Activated naive CD8-positive, alpha-beta T cell treated with anti-CD3 and anti-CD28 coated beads, Interleukin-2, amount 10 ng/mL, durations not matched to agents 7 days and 5 days (primary cell): Measurements from ENCODE around the gene KCNJ13. TPM values are rescaled to one million over a fixed set of nuclear protein-coding genes. Genes with fewer than 3 reads are reported as not detected.
A peak's percentile ranks its signal among the peaks of the same experiment; 100 is the strongest.

Source experiments
- ATAC-seq: fragments of 150-1000 bp; cut with Tn5 transposase; one replicate; pipeline ENCODE4 v1.10.0; 2021; ENCODE audit warnings: low read depth, moderate library complexity
- POLR2A ChIA-PET: fragments of 350-600 bp; sonication (Branson Sonifier 250); formaldehyde crosslinking; loops from one replicate; lab custom pipeline; 2021; ENCODE audit warnings: antibody characterized with exemption; lab: Charles Lee
- DNase-seq: peaks from one replicate; pipeline ENCODE4 v3.0.0; 2021
- H3K27ac Mint-ChIP-seq: one replicate; pipeline ENCODE4 v1.8.0; 2022; ENCODE audit warnings: mild to moderate bottlenecking, mixed read lengths
- H3K27me3 Mint-ChIP-seq: one replicate; pipeline ENCODE4 v1.8.0; 2022; ENCODE audit warnings: mild to moderate bottlenecking, moderate library complexity, mixed read lengths
- H3K36me3 Mint-ChIP-seq: one replicate; pipeline ENCODE4 v1.8.0; 2021; ENCODE audit warnings: mild to moderate bottlenecking, mixed read lengths
- H3K4me1 Mint-ChIP-seq: one replicate; pipeline ENCODE4 v1.8.0; 2021; ENCODE audit warnings: mixed read lengths
- H3K4me3 Mint-ChIP-seq: one replicate; pipeline ENCODE4 v1.8.0; 2022; ENCODE audit warnings: mild to moderate bottlenecking, moderate library complexity, mixed read lengths
- H3K9me3 Mint-ChIP-seq: one replicate; pipeline ENCODE4 v1.8.0; 2021; ENCODE audit warnings: mixed read lengths
- total RNA-seq, 2 experiments: library from RNA; stranded (reverse); gene quantifications; one replicate each; pipeline ENCODE4 v1.2.3, GENCODE V29; 2021

KCNJ13 gene
- not detected for total RNA-seq

- ATAC-seq (no peak), DNase-seq (no peak)
- Mint-ChIP-seq H3K27ac (no peak within 1 kb of the TSS), H3K4me1 (peaks cover 13% of the 10 kb centered on the region), H3K9me3 (no peaks in the 10 kb centered on the region), H3K4me3 (no peak within 1 kb of the TSS), H3K36me3 (peaks cover 13% of the 10 kb centered on the region), H3K27me3 (no peaks in the 10 kb centered on the region)
- POLR2A ChIA-PET = no interaction called here
Observed at GRCh38 chr2:232776435-232776834, at the start of gene KCNJ13. Gene KCNJ13, minus strand, starts transcription at chr2:232776565. Its CDS starts 5,203 bp downstream, at chr2:232771362.

DNA sequence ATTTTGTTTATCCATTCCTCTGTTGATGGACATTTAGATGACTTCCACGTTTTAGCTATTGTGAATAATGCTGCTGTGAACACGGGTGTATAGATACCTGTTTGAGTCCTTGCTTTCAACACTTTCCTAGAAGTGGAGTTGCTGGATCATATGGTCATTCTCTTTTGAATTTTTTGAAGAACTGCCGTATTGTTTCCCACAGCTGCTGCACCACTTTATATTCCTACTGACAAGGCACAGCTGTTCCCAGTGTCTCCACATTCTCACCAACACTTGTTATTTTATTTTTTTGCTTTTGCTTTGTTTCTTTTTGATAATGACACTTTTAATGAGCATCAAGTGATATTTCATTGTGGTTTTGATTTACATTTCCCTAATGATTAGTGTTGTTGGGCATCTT is 41.4 kb upstream of the KCNJ13 start:
- Mint-ChIP-seq H3K9me3 (no peaks in the 10 kb centered on the region), H3K27me3 (no peaks in the 10 kb centered on the region), H3K27ac (no peak overlapping the region), H3K4me1 (peaks cover 2% of the 10 kb centered on the region), H3K36me3 (peaks cover 34% of the 10 kb centered on the region), H3K4me3 (no peak overlapping the region)
- DNase-seq (no peak), ATAC-seq (no peak)
- POLR2A ChIA-PET = no interaction called here

- H3K4me3 Mint-ChIP-seq = no peak overlapping the region
- H3K4me1 Mint-ChIP-seq = peaks cover 2% of the 10 kb centered on the region
- H3K9me3 Mint-ChIP-seq = no peaks in the 10 kb centered on the region
- no peaks in the 10 kb centered on the region for H3K27me3 Mint-ChIP-seq
- POLR2A ChIA-PET = no interaction called here
- peaks cover 34% of the 10 kb centered on the region for H3K36me3 Mint-ChIP-seq
- ATAC-seq = no peak
- H3K27ac Mint-ChIP-seq = no peak overlapping the region
- no peak for DNase-seq
Observed at GRCh38 chr2:232816657-232817056, 40.3 kb upstream of the KCNJ13 start.

DNA sequence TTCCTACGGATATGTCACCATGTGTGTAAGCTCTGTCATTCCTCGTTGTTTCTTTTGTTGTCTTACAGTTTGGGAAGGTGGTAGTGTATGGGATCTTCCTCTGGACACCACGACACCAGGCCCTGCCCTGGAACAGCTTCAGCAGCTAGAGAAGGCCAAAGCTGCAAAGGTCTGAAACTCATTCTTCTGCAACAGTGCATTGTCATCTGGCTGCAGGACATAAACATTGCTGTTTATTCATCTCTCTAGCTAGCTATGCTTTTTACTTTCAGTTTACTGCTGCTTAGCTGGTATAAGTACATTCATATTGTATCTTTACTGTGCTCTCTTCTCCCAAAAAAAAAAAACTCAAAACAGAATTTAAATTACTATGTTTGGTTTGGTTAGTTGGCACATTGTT is 39.2 kb upstream of the KCNJ13 start:
- peaks cover 31% of the 10 kb centered on the region for H3K36me3 Mint-ChIP-seq
- POLR2A ChIA-PET = no interaction called here
- H3K4me3 Mint-ChIP-seq = no peak overlapping the region

DNA sequence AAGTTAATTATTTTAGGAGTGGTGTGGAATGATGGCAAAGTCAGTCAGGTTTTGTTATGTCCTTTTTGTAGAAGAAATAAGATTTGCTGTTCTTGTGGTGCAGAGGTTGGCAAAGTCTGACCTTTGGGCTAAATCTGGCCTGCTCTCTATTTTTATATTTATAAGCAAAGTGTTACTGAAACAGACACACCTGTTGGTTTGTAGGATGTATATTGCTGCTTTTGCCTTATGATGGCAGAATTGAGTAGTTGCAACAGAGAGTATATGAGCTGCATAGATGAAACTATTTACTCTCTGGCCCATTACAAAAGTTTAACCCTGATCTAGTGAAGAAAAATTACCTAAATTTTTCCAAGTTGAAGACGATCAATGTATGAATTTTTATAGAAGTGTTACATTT is 34.1 kb upstream of the KCNJ13 start:
- no peaks in the 10 kb centered on the region for H3K27me3 Mint-ChIP-seq
- POLR2A ChIA-PET = no interaction called here
- ATAC-seq (no peak), DNase-seq (no peak)
- H3K27ac Mint-ChIP-seq = no peak overlapping the region
- H3K36me3 Mint-ChIP-seq = peaks cover 19% of the 10 kb centered on the region
- no peaks in the 10 kb centered on the region for H3K9me3 Mint-ChIP-seq
- H3K4me1 Mint-ChIP-seq = peaks cover under 1% of the 10 kb centered on the region
- H3K4me3 Mint-ChIP-seq = no peak overlapping the region

More for the DNA sequence above, 39.2 kb upstream of the KCNJ13 start:
- Mint-ChIP-seq H3K9me3 (no peaks in the 10 kb centered on the region), H3K4me1 (peaks cover 2% of the 10 kb centered on the region), H3K27ac (peak overlapping the region; percentile 44), H3K27me3 (no peaks in the 10 kb centered on the region)
- no peak for DNase-seq
- no peak for ATAC-seq

DNA sequence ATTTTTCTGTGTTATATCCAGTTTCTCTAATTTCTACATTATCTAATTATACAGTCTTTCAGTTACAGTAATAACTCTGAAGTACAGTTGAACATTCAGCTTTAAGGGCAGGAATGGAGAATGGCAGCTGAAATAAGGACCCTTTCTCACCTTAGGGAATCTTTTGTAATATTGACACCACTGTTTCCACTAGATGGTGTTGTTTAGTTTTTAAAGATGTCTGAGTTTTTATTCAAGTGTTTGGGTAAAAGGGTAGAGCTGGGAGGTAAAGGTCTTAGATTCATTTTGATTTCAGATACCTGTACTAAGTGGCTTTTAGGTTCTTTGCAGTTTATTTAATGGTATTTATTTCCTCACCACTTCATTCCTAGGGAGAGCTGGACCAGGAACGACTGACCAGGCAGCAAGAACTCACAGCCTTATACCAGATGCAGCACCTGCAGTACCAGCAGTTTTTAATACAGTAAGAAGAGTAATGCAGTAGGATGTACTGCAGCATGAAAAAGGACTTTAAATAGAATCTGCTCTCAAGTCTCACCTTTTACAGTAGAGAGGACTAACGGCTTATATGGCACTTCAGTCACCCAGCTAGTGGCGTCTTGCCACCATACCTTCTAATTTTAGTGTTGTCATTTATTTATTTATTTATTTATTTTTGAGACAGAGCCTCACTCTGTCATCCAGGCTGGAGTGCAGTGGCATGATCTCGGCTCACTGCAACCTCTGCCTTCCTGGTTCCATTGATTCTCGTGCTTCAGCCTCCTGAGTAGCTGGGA is 33.2 kb upstream of the KCNJ13 start:
- Mint-ChIP-seq H3K4me3 (no peak overlapping the region), H3K27me3 (no peaks in the 10 kb centered on the region), H3K4me1 (peaks cover 2% of the 10 kb centered on the region), H3K27ac (peak overlapping the region; percentile 15), H3K9me3 (no peaks in the 10 kb centered on the region), H3K36me3 (peaks cover 22% of the 10 kb centered on the region)
- ATAC-seq (no peak), DNase-seq (no peak)
- POLR2A ChIA-PET = no interaction called here

GRCh38 chr2:232802091-232802490 is 25.7 kb upstream of the KCNJ13 start:
- POLR2A ChIA-PET = no interaction called here
- DNase-seq (no peak), ATAC-seq (no peak)
- peaks cover 3% of the 10 kb centered on the region for H3K9me3 Mint-ChIP-seq
- no peaks in the 10 kb centered on the region for H3K27me3 Mint-ChIP-seq
- no peak overlapping the region for H3K4me3 Mint-ChIP-seq
- H3K4me1 Mint-ChIP-seq = peaks cover 2% of the 10 kb centered on the region
- peaks cover 59% of the 10 kb centered on the region for H3K36me3 Mint-ChIP-seq
- H3K27ac Mint-ChIP-seq = no peak overlapping the region

DNA sequence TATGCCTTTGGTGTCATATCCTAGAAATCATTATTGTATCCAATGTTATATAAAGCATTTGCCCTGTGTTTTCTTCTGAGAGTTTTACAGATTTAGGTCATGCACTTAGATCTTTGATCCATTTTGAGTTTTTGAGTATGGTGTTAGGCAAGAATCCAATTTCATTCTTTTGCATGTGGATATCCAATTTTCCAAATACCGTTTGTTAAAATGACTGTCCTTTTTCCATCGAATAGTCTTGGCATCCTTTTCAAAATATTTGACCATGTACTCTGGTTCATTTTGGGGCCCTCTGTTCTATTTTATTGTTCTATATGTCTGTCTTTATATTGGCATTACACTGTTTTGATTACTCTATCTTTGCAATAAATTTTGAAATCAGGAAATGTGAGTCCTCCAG is 23.8 kb upstream of the KCNJ13 start:
- Mint-ChIP-seq H3K27ac (no peak overlapping the region), H3K9me3 (peaks cover 3% of the 10 kb centered on the region), H3K4me1 (peaks cover 1% of the 10 kb centered on the region), H3K36me3 (peaks cover 61% of the 10 kb centered on the region), H3K27me3 (no peaks in the 10 kb centered on the region), H3K4me3 (no peak overlapping the region)
- DNase-seq = no peak
- POLR2A ChIA-PET = no interaction called here
- ATAC-seq = no peak

DNA sequence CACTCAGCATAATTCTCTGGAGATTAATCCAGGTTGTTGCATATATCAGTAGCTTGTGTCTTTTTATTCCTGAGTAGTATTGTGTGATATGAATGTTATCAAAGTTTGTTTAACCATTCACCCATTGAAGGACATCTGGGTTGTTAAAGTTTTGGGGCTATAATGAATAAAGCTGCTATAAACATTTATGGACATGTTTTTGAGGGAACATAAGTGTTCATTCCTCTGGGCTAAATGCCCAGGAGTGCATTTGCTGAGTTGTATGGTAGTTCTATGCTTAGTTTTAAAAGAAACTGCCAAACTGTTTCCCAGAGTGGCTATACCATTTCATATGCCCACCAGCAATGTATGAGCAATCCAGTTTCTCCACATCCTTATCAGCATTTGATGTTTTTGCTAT is 21.8 kb upstream of the KCNJ13 start:
- Mint-ChIP-seq H3K27me3 (no peaks in the 10 kb centered on the region), H3K4me3 (no peak overlapping the region), H3K36me3 (peaks cover 55% of the 10 kb centered on the region), H3K27ac (no peak overlapping the region), H3K9me3 (peaks cover 3% of the 10 kb centered on the region), H3K4me1 (no peaks in the 10 kb centered on the region)
- ATAC-seq (no peak), DNase-seq (no peak)
- POLR2A ChIA-PET = no interaction called here

- Mint-ChIP-seq H3K36me3 (peaks cover 40% of the 10 kb centered on the region), H3K27ac (no peak overlapping the region), H3K4me1 (no peaks in the 10 kb centered on the region), H3K27me3 (no peaks in the 10 kb centered on the region), H3K9me3 (no peaks in the 10 kb centered on the region), H3K4me3 (no peak overlapping the region)
- POLR2A ChIA-PET = no interaction called here
- DNase-seq (no peak), ATAC-seq (no peak)
Observed at GRCh38 chr2:232795920-232796319, 19.6 kb upstream of the KCNJ13 start.

GRCh38 chr2:232794981-232795380 is 18.6 kb upstream of the KCNJ13 start:
- Mint-ChIP-seq H3K27ac (no peak overlapping the region), H3K4me3 (no peak overlapping the region), H3K36me3 (peaks cover 36% of the 10 kb centered on the region), H3K27me3 (no peaks in the 10 kb centered on the region), H3K4me1 (no peaks in the 10 kb centered on the region), H3K9me3 (no peaks in the 10 kb centered on the region)
- DNase-seq (no peak), ATAC-seq (no peak)
- POLR2A ChIA-PET = interaction anchor here (1.0 kb wide), 1 partner anchor 308 kb away, joined by 3 read pairs; no protein-coding TSS in a partner anchor

DNA sequence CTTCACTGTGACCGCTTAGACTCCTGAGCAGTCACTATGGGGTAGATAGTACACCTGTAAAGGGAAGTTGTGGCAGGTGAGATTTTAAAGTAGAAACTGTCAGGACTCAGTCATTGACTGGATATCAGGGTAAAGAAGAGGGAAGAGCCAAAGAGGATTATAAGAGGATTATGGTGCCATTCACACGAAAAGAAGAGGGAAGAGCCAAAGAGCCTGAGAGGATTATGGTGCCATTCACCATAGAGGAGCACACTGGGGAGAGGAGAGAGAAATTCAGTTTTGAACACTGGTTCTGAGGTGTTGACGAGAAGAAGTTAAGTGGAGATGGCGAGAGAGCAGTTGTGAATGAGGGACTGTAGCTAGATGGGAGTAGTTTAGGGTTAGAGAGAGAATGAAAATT is 16.9 kb upstream of the KCNJ13 start:
- POLR2A ChIA-PET = no interaction called here
- DNase-seq = no peak
- H3K27me3 Mint-ChIP-seq = no peaks in the 10 kb centered on the region
- no peak overlapping the region for H3K4me3 Mint-ChIP-seq
- H3K4me1 Mint-ChIP-seq = no peaks in the 10 kb centered on the region
- H3K9me3 Mint-ChIP-seq = no peaks in the 10 kb centered on the region
- peaks cover 36% of the 10 kb centered on the region for H3K36me3 Mint-ChIP-seq
- H3K27ac Mint-ChIP-seq = no peak overlapping the region
- no peak for ATAC-seq

DNA sequence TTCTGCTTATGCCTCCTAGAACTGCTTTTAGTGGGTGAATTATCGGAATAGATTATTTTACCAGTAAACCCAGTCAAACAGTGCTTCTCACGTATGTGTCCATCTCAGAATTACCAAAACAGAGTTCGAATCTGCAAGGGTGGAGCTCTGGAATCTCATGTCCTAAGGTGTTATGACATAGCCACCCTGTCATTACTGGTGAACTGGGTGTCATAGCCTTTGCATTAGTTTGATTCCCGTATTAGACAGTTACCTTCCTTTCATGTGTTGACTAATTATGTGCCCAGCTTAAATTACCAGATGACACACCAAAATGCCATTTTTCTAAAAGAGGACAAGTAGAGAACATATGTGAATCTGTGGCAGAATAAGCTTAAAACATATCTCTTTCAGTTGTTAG is 15.2 kb upstream of the KCNJ13 start:
- Mint-ChIP-seq H3K27ac (no peak overlapping the region), H3K27me3 (no peaks in the 10 kb centered on the region), H3K36me3 (peaks cover 39% of the 10 kb centered on the region), H3K4me3 (no peak overlapping the region), H3K4me1 (peaks cover 2% of the 10 kb centered on the region), H3K9me3 (no peaks in the 10 kb centered on the region)
- POLR2A ChIA-PET = no interaction called here
- DNase-seq = no peak
- no peak for ATAC-seq

DNA sequence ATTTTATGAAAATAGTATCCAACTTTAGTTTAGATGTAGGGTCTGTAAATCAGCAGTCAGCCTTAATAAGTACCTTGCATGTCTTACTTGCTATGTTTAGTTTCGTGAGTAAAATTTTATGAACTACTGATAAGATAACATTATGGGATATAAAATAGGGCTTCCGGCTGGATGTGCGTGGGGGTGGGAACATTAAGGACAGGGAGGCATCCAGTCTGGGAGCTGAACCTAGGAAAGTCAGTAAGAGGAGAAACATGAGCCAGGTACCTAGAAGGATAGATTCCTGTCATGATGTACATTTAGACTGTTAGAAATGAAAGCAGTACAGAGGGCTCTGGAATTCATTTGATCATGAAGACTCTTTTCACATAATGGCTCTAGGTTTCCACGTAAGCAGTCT is 12.7 kb upstream of the KCNJ13 start:
- POLR2A ChIA-PET = no interaction called here
- Mint-ChIP-seq H3K27ac (no peak overlapping the region), H3K4me3 (no peak overlapping the region), H3K27me3 (no peaks in the 10 kb centered on the region), H3K36me3 (peaks cover 32% of the 10 kb centered on the region), H3K9me3 (peaks cover 1% of the 10 kb centered on the region), H3K4me1 (peaks cover 2% of the 10 kb centered on the region)
- ATAC-seq = no peak
- no peak for DNase-seq
